Osteoblast (primary cell): ENCODE data around the gene C21orf58. TPM values are rescaled to one million over a fixed set of nuclear protein-coding genes. Genes with fewer than 3 reads are reported as not detected.
"Not testable (repeated sequence)": the region's sequence is repeated elsewhere in the genome, so short reads cannot be mapped to it uniquely, and the experiment has no call there.

ENCODE experiments used
- DNase-seq: peaks from one replicate; pipeline ENCODE4 v3.0.0; 2011; ENCODE audit warnings: low spot score, mixed read lengths; ENCODE audit not compliant: insufficient read length; ENCODE audit errors: missing footprints
- H2AFZ ChIP-seq: 2 replicates; pipeline ENCODE4 v1.6.0; 2011; ENCODE audit warnings: mild to moderate bottlenecking, low read length
- H3K27ac ChIP-seq: 2 replicates; pipeline ENCODE4 v1.5.1; 2011; ENCODE audit warnings: mild to moderate bottlenecking, low read depth, low read length, moderate library complexity
- H3K27me3 ChIP-seq: 2 replicates; pipeline ENCODE4 v1.6.0; 2012; ENCODE audit warnings: mild to moderate bottlenecking, control low read depth, inconsistent platforms, low read length, moderate library complexity; ENCODE audit not compliant: insufficient read depth
- H3K36me3 ChIP-seq: 2 replicates; pipeline ENCODE4 v1.5.1; 2011; ENCODE audit warnings: mild to moderate bottlenecking, low read length, control low read depth, moderate library complexity; ENCODE audit not compliant: insufficient read depth
- H3K4me1 ChIP-seq: 2 replicates; pipeline ENCODE4 v1.5.1; 2011; ENCODE audit warnings: mild to moderate bottlenecking, low read length, control low read depth, moderate library complexity; ENCODE audit not compliant: insufficient read depth
- H3K4me2 ChIP-seq: 2 replicates; pipeline ENCODE4 v1.6.0; 2011; ENCODE audit warnings: mild to moderate bottlenecking, low read length; ENCODE audit not compliant: insufficient read depth
- H3K4me3 ChIP-seq: fragments of 200-600 bp; sonication (generic); 3 replicates; pipeline ENCODE4 v1.5.1; 2012; ENCODE audit warnings: mild to moderate bottlenecking, low read length, inconsistent platforms; ENCODE audit not compliant: insufficient read depth
- H3K79me2 ChIP-seq: 2 replicates; pipeline ENCODE4 v1.6.0; 2012; ENCODE audit warnings: mild to moderate bottlenecking, low read length, control low read depth, inconsistent platforms; ENCODE audit not compliant: insufficient read depth
- H3K9me3 ChIP-seq: 2 replicates; pipeline ENCODE4 v1.5.1; 2011; ENCODE audit warnings: low read depth, low read length, control low read depth
- H4K20me1 ChIP-seq: 2 replicates; pipeline ENCODE4 v1.6.0; 2012; ENCODE audit warnings: mild to moderate bottlenecking, low read length, control low read depth; ENCODE audit not compliant: insufficient read depth
- CTCF ChIP-seq: IDR thresholded peaks from 2 replicates; pipeline ENCODE4 v1.5.1; 2011; ENCODE audit warnings: mild to moderate bottlenecking, low read depth, low read length, moderate library complexity; ENCODE audit errors: extremely low read depth
- total RNA-seq: library from RNA; depleted of rRNA; stranded (reverse); fragments of >200 nt; gene quantifications from 2 replicates; pipeline ENCODE4 v1.2.3, GENCODE V29; 2012

Gene C21orf58
- total RNA-seq, 1 donor: 2.2 TPM

- no peaks in the 10 kb centered on the region for H3K79me2 ChIP-seq
- no peaks in the 10 kb centered on the region for H3K27me3 ChIP-seq
- no peak overlapping the region for H3K4me2 ChIP-seq
- H3K9me3 ChIP-seq: no peaks in the 10 kb centered on the region
- no peaks in the 10 kb centered on the region for H3K4me1 ChIP-seq
- TF ChIP-seq CTCF: no peak
- H3K27ac ChIP-seq: no peak overlapping the region
- peaks cover 3% of the 10 kb centered on the region for H3K36me3 ChIP-seq
- no peak overlapping the region for H3K4me3 ChIP-seq
- no peaks in the 10 kb centered on the region for H4K20me1 ChIP-seq
- H2AFZ ChIP-seq: no peak overlapping the region
- DNase-seq: no peak
These were observed 10.7 kb downstream of the C21orf58 start for GRCh38 chr21:46312949-46313348.

GRCh38 chr21:46311568-46311967, 12.1 kb downstream of the C21orf58 start:
- Histone ChIP-seq H3K9me3 (no peaks in the 10 kb centered on the region), H2AFZ (no peak overlapping the region), H3K4me2 (no peak overlapping the region), H3K36me3 (peaks cover 3% of the 10 kb centered on the region), H3K27me3 (no peaks in the 10 kb centered on the region), H4K20me1 (no peaks in the 10 kb centered on the region), H3K4me3 (no peak overlapping the region), H3K4me1 (no peaks in the 10 kb centered on the region), H3K27ac (no peak overlapping the region), H3K79me2 (no peaks in the 10 kb centered on the region)
- no peak for DNase-seq
- TF ChIP-seq CTCF: no peak

GRCh38 chr21:46310260-46310659, 13.4 kb downstream of the C21orf58 start:
- H3K27me3 ChIP-seq, H3K4me2 ChIP-seq, H3K36me3 ChIP-seq, DNase-seq, H2AFZ ChIP-seq, H4K20me1 ChIP-seq, H3K9me3 ChIP-seq, H3K27ac ChIP-seq, H3K4me3 ChIP-seq, H3K4me1 ChIP-seq, H3K79me2 ChIP-seq: not testable (repeated sequence)

GRCh38 chr21:46308431-46308830, 15.2 kb downstream of the C21orf58 start:
- DNase-seq: peak; percentile 31
- Histone ChIP-seq H2AFZ (no peak overlapping the region), H3K79me2 (no peaks in the 10 kb centered on the region), H3K4me1 (no peaks in the 10 kb centered on the region), H3K4me2 (no peak overlapping the region), H3K27ac (no peak overlapping the region), H3K27me3 (no peaks in the 10 kb centered on the region), H3K36me3 (peaks cover 14% of the 10 kb centered on the region), H3K4me3 (no peak overlapping the region), H4K20me1 (no peaks in the 10 kb centered on the region), H3K9me3 (no peaks in the 10 kb centered on the region)
- no peak for TF ChIP-seq CTCF
